ENCODE results near the gene GPRASP1. TPM values are rescaled to one million over a fixed set of nuclear protein-coding genes. Genes with fewer than 3 reads are reported as not detected.

The GPRASP1 gene, protein sequence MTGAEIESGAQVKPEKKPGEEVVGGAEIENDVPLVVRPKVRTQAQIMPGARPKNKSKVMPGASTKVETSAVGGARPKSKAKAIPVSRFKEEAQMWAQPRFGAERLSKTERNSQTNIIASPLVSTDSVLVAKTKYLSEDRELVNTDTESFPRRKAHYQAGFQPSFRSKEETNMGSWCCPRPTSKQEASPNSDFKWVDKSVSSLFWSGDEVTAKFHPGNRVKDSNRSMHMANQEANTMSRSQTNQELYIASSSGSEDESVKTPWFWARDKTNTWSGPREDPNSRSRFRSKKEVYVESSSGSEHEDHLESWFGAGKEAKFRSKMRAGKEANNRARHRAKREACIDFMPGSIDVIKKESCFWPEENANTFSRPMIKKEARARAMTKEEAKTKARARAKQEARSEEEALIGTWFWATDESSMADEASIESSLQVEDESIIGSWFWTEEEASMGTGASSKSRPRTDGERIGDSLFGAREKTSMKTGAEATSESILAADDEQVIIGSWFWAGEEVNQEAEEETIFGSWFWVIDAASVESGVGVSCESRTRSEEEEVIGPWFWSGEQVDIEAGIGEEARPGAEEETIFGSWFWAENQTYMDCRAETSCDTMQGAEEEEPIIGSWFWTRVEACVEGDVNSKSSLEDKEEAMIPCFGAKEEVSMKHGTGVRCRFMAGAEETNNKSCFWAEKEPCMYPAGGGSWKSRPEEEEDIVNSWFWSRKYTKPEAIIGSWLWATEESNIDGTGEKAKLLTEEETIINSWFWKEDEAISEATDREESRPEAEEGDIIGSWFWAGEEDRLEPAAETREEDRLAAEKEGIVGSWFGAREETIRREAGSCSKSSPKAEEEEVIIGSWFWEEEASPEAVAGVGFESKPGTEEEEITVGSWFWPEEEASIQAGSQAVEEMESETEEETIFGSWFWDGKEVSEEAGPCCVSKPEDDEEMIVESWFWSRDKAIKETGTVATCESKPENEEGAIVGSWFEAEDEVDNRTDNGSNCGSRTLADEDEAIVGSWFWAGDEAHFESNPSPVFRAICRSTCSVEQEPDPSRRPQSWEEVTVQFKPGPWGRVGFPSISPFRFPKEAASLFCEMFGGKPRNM (N-terminal part only)
- total RNA-seq (10 to 100 TPM in 1 of 2 donors, 1 to 10 TPM in 1; 3.1 to 18.1 TPM), polyA plus RNA-seq (1 to 10 TPM in 1 of 2 donors, under 1 TPM in 1; 0.74 to 2.4 TPM)
- long read RNA-seq, donor 1, full-length matches to known transcripts: 3 of 3 reads
- long read RNA-seq, donor 1, partial matches to known transcripts: 0 of 3 reads
- long read RNA-seq, donor 1, other reads (novel, unspliced or antisense): 0 of 3 reads
- long read RNA-seq, donor 2, full-length matches to known transcripts: 1 of 1 reads
- long read RNA-seq, donor 2, partial matches to known transcripts: 0 of 1 reads
- long read RNA-seq, donor 2, other reads (novel, unspliced or antisense): 0 of 1 reads
- long read RNA-seq, donor 3, full-length matches to known transcripts: 2 of 2 reads
- long read RNA-seq, donor 3, partial matches to known transcripts: 0 of 2 reads
- long read RNA-seq, donor 3, other reads (novel, unspliced or antisense): 0 of 2 reads
- long read RNA-seq, donor 4: 0 reads
- long read RNA-seq, donor 5, full-length matches to known transcripts: 1 of 1 reads
- long read RNA-seq, donor 5, partial matches to known transcripts: 0 of 1 reads
- long read RNA-seq, donor 5, other reads (novel, unspliced or antisense): 0 of 1 reads

DNA sequence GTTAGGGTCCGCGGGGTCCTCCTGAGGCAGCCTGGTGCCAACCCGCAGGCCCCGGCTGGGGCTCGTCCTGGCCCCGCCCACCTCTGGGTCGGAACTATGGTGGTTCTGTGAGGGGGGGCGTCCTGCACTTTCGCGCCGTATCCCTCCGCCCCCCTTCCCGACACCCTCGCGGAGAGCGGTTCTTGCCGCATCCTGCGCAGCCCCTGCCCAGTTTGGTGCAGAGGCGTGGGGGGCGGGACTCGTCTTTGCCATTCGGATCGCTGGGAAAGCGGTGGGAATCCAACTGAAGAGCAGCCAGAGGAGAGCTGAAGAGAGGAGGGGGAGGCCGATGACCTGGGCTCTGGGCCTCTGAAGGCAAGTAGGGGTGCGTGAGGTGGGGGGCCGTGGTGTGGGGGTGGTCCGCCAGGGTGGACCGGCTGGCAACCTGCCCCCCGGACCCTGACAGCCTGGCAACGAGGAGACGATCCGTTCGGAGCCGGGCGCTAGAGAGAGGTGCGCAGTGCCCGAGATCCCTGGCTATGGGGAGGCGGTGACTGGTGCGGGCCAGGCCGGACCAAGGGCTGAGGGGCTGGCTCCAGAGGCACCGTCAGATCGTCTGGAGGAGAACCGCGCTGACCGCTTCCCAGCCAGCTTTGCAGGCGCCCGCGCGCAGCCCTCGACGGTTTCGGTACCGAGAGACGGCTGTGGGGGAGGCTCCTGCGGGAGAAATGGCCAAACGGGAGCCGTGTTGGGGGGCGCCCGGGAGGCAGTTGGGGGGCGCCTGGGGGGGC is at the start of gene GPRASP1:
GPRASP1 (plus strand) TSS at position 242 of the 770 bp plus-strand sequence. CDS start 2,431 bp downstream, outside the sequence.
- Histone ChIP-seq H3K27ac (ENCODE audit: low read depth in 1 of 2, low read length in 1 of 2) (peak within 1 kb of the TSS; percentile 11 to 44), H3K36me3 (ENCODE audit: control insufficient read depth in 4 of 4, insufficient read depth in 4 of 4, low read length in 4 of 4) (no peaks in the 10 kb centered on the region), H3K4me3 (peak within 1 kb of the TSS; percentile 40), H3K4me1 (ENCODE audit: control insufficient read depth in 5 of 5, insufficient read depth in 5 of 5, low read length in 5 of 5) (no peaks in the 10 kb centered on the region), H3K9me3 (ENCODE audit: control insufficient read depth in 4 of 4, insufficient read depth in 3 of 4, low read length in 3 of 4) (no peaks in the 10 kb centered on the region), H3K27me3 (ENCODE audit: control insufficient read depth in 3 of 3, insufficient read depth in 3 of 3, low read length in 2 of 3) (no peaks in the 10 kb centered on the region), H3K9ac (ENCODE audit: insufficient read depth in 1 of 2, low read length in 2 of 2) (peak within 1 kb of the TSS; percentile 39 to 61)
- WGBS, 2 donors: 0 to 39% methylated on average over 22 to 61 of the region's 61 CpGs
- TF ChIP-seq, protein P1, sequence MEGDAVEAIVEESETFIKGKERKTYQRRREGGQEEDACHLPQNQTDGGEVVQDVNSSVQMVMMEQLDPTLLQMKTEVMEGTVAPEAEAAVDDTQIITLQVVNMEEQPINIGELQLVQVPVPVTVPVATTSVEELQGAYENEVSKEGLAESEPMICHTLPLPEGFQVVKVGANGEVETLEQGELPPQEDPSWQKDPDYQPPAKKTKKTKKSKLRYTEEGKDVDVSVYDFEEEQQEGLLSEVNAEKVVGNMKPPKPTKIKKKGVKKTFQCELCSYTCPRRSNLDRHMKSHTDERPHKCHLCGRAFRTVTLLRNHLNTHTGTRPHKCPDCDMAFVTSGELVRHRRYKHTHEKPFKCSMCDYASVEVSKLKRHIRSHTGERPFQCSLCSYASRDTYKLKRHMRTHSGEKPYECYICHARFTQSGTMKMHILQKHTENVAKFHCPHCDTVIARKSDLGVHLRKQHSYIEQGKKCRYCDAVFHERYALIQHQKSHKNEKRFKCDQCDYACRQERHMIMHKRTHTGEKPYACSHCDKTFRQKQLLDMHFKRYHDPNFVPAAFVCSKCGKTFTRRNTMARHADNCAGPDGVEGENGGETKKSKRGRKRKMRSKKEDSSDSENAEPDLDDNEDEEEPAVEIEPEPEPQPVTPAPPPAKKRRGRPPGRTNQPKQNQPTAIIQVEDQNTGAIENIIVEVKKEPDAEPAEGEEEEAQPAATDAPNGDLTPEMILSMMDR (IDR thresholded peaks at IDR 0.05; ENCODE audit: control extremely low read depth, extremely low read depth): no peak
- DNase-seq (peak; percentile 80 to 84 (median 82)), ATAC-seq (ENCODE audit: insufficient read depth, low FRiP score) (peak; percentile 58)

DNA sequence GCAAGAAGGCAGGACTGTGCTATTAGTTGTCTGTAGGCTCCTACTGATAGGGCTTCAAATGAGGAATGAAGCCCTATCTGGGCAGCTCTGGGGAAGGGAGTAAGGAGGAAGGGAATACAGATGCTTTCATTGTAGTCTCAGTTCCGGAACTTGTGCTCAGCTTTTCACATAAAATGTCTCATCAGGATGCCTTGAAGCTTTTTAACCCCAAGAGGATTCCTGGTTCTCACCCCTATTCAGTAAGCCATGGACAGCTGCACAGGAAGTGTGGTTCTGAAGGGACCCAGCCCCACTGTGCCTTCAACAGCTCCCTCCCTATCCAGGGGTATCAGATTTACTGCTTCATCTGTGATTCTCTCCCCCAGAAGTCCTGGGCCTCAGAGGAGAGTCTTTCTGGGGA is 47.0 kb upstream of the GPRASP1 start:
- ATAC-seq (ENCODE audit: insufficient read depth, low FRiP score): no peak
- Histone ChIP-seq H3K4me3 (no peak overlapping the region), H3K9me3 (ENCODE audit: control insufficient read depth in 4 of 4, insufficient read depth in 3 of 4, low read length in 3 of 4) (no peaks in the 10 kb centered on the region), H3K27ac (ENCODE audit: low read depth in 1 of 2, low read length in 1 of 2) (no peak overlapping the region), H3K9ac (ENCODE audit: insufficient read depth in 1 of 2, low read length in 2 of 2) (no peak overlapping the region), H3K36me3 (ENCODE audit: control insufficient read depth in 4 of 4, insufficient read depth in 4 of 4, low read length in 4 of 4) (peaks cover 0 to 9% (median 4%) of the 10 kb centered on the region in 4 donors), H3K4me1 (ENCODE audit: control insufficient read depth in 5 of 5, insufficient read depth in 5 of 5, low read length in 5 of 5) (peaks cover 0 to 8% (median 0%) of the 10 kb centered on the region in 5 donors), H3K27me3 (ENCODE audit: control insufficient read depth in 3 of 3, insufficient read depth in 3 of 3, low read length in 2 of 3) (peaks cover 0 to 2% (median 0%) of the 10 kb centered on the region in 3 donors)
- 71 to 93% methylated on average over 1 of the region's 1 CpG for WGBS, 2 donors
- TF ChIP-seq, protein P1 (IDR thresholded peaks at IDR 0.05; ENCODE audit: control extremely low read depth, extremely low read depth): no peak
- DNase-seq: no peak

Data from lung (tissue), 16 donors.